HepG2 (cell line): ENCODE data around the gene IMMT.

ENCODE experiments used
- ASH2L ChIP-seq: fragments of 300-600, 200-600 bp; sonication (generic); IDR thresholded peaks from 2 replicates; pipeline ENCODE4 v1.7.0; 2017; ENCODE audit warnings: low read depth, mild to moderate bottlenecking, moderate library complexity, mixed read lengths, low read length; ENCODE audit not compliant: insufficient read length
- EP300 ChIP-seq, 3 experiments: sonication (generic) in 1 of 3; formaldehyde crosslinking in 1 of 3; IDR thresholded peaks; 2 replicates each; pipeline versions ENCODE4 v1.5.1 to v1.6.1; 2011 to 2020; ENCODE audit warnings: low read depth in 2 of 3, low read length in 2 of 3, borderline replicate concordance in 1 of 3, improper control_type of control experiment in 1 of 3, mild to moderate bottlenecking in 1 of 3, missing genetic modification reagents in 1 of 3, moderate library complexity in 1 of 3
- KLF13 ChIP-seq: sonication (generic); formaldehyde crosslinking; IDR thresholded peaks from 2 replicates; pipeline ENCODE4 v1.4.0; 2020; ENCODE audit warnings: mild to moderate bottlenecking, missing genetic modification reagents
- MXI1 ChIP-seq: IDR thresholded peaks from 3 replicates; pipeline ENCODE4 v1.6.1; 2012; ENCODE audit warnings: low read depth, low read length, inconsistent platforms, borderline replicate concordance
- PITX1 ChIP-seq: sonication (generic); formaldehyde crosslinking; IDR thresholded peaks from 2 replicates; pipeline ENCODE4 v1.5.1; 2020; ENCODE audit warnings: mild to moderate bottlenecking, missing genetic modification reagents
- ZBTB21 ChIP-seq: sonication (generic); formaldehyde crosslinking; IDR thresholded peaks from 2 replicates; pipeline ENCODE4 v1.4.0; 2020; ENCODE audit warnings: missing genetic modification reagents
- TF ChIP-seq, protein P1 (sequence below): sonication (generic); formaldehyde crosslinking; IDR thresholded peaks from 2 replicates; pipeline ENCODE4 v1.4.0; 2020; ENCODE audit warnings: missing genetic modification reagents, mild to moderate bottlenecking, borderline replicate concordance
- TF ChIP-seq, protein P2 (sequence below): sonication (generic); formaldehyde crosslinking; IDR thresholded peaks from 2 replicates; pipeline ENCODE4 v1.5.1; 2020; ENCODE audit warnings: mild to moderate bottlenecking, moderate library complexity, missing genetic modification reagents
- TF ChIP-seq, protein P3 (sequence below): sonication (generic); formaldehyde crosslinking; IDR thresholded peaks from 2 replicates; pipeline ENCODE4 v1.5.0; 2020; ENCODE audit warnings: mild to moderate bottlenecking, missing genetic modification reagents, moderate library complexity
- TF ChIP-seq, protein P4 (sequence below): sonication (generic); formaldehyde crosslinking; IDR thresholded peaks from 2 replicates; pipeline ENCODE4 v1.8.1; 2022; ENCODE audit warnings: mild to moderate bottlenecking, missing genetic modification reagents

DNA sequence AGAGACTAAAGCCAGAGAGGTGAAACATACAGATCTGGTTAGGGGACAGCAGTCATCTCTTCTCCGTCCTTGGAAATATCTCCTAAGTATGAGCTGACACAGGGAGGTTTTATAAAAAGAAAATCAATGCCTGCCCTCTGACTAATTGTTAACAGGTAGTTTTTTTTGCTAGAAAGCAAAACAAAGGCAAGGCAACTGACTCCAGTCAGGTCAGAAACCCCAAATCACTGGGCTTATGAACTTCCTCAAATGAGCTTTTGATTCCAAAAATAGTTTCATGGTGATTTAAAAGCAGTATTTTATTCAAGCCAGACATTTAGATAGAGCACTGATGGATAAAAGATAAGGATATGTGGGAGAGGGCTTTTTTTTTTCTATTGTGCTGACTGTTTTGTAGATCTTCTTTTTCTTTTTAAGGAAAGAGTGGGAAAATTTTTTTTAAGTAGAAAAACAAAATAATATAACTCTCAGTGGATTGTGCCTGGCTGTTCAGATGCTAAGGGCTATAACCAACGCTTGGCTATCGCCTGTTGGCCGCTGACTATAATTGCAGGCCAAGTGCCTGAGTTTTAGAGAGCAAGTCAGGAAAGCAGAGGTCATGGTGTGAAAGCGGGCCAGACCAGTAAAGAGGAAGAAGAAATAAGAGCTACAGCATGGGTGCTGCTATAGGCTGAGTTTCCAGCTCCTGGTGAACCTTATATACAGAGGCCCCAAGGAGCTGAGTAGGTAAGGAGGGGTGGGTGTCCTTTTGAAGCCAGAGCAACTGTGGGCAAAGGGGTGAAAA, 48.9 kb upstream of the IMMT start:
- TF ChIP-seq ZBTB21 (CRISPR knock-in tag) (no peak), EP300 (IDR thresholded peaks at IDR 0.05; ENCODE audit: low read depth in 2 of 2, low read length in 2 of 2) (no peak), EP300 (CRISPR knock-in tag; IDR thresholded peaks at IDR 0.05; ENCODE audit: borderline replicate concordance) (no peak), MXI1 (no peak), ASH2L (no peak), KLF13 (CRISPR knock-in tag) (no peak), PITX1 (CRISPR knock-in tag) (no peak)
- TF ChIP-seq, protein P1, sequence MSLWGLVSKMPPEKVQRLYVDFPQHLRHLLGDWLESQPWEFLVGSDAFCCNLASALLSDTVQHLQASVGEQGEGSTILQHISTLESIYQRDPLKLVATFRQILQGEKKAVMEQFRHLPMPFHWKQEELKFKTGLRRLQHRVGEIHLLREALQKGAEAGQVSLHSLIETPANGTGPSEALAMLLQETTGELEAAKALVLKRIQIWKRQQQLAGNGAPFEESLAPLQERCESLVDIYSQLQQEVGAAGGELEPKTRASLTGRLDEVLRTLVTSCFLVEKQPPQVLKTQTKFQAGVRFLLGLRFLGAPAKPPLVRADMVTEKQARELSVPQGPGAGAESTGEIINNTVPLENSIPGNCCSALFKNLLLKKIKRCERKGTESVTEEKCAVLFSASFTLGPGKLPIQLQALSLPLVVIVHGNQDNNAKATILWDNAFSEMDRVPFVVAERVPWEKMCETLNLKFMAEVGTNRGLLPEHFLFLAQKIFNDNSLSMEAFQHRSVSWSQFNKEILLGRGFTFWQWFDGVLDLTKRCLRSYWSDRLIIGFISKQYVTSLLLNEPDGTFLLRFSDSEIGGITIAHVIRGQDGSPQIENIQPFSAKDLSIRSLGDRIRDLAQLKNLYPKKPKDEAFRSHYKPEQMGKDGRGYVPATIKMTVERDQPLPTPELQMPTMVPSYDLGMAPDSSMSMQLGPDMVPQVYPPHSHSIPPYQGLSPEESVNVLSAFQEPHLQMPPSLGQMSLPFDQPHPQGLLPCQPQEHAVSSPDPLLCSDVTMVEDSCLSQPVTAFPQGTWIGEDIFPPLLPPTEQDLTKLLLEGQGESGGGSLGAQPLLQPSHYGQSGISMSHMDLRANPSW: no peak
- TF ChIP-seq, protein P2, sequence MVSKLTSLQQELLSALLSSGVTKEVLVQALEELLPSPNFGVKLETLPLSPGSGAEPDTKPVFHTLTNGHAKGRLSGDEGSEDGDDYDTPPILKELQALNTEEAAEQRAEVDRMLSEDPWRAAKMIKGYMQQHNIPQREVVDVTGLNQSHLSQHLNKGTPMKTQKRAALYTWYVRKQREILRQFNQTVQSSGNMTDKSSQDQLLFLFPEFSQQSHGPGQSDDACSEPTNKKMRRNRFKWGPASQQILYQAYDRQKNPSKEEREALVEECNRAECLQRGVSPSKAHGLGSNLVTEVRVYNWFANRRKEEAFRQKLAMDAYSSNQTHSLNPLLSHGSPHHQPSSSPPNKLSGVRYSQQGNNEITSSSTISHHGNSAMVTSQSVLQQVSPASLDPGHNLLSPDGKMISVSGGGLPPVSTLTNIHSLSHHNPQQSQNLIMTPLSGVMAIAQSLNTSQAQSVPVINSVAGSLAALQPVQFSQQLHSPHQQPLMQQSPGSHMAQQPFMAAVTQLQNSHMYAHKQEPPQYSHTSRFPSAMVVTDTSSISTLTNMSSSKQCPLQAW (CRISPR knock-in tag): no peak
- TF ChIP-seq, protein P3, sequence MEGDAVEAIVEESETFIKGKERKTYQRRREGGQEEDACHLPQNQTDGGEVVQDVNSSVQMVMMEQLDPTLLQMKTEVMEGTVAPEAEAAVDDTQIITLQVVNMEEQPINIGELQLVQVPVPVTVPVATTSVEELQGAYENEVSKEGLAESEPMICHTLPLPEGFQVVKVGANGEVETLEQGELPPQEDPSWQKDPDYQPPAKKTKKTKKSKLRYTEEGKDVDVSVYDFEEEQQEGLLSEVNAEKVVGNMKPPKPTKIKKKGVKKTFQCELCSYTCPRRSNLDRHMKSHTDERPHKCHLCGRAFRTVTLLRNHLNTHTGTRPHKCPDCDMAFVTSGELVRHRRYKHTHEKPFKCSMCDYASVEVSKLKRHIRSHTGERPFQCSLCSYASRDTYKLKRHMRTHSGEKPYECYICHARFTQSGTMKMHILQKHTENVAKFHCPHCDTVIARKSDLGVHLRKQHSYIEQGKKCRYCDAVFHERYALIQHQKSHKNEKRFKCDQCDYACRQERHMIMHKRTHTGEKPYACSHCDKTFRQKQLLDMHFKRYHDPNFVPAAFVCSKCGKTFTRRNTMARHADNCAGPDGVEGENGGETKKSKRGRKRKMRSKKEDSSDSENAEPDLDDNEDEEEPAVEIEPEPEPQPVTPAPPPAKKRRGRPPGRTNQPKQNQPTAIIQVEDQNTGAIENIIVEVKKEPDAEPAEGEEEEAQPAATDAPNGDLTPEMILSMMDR: 0 out of 2 replicates have a peak, but pooled peaks have one; percentile 17
- TF ChIP-seq, protein P4, sequence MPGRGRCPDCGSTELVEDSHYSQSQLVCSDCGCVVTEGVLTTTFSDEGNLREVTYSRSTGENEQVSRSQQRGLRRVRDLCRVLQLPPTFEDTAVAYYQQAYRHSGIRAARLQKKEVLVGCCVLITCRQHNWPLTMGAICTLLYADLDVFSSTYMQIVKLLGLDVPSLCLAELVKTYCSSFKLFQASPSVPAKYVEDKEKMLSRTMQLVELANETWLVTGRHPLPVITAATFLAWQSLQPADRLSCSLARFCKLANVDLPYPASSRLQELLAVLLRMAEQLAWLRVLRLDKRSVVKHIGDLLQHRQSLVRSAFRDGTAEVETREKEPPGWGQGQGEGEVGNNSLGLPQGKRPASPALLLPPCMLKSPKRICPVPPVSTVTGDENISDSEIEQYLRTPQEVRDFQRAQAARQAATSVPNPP (CRISPR knock-in tag): no peak
